HepG2 (cell line): ENCODE results near the gene C1orf116. TPM values are rescaled to one million over a fixed set of nuclear protein-coding genes. Genes with fewer than 3 reads are reported as not detected.

Source experiments
- ATAC-seq: fragments of 200-7000 bp; cut with Tn5 transposase; 3 replicates; pipeline ENCODE4 v1.9.1; 2020; ENCODE audit warnings: mild to moderate bottlenecking, moderate library complexity
- BruUV-seq: library from RNA; stranded (reverse); fragments of 400-500 nt; replicated peaks from 2 replicates; lab custom pipeline; 2021; lab: Mats Ljungman, UMichigan
- CTCF ChIA-PET: fragments of 300-600 bp; formaldehyde crosslinking; extraction: SDS; loops from one replicate; lab custom pipeline; 2021; ENCODE audit warnings: low total read pairs, inconsistent platforms, low intra/inter-chr PET ratio; lab: Yijun Ruan, JAX
- POLR2A ChIA-PET: fragments of 350-600 bp; sonication (Branson Sonifier 250); formaldehyde crosslinking; loops from one replicate; lab custom pipeline; 2020; ENCODE audit warnings: antibody characterized with exemption, inconsistent platforms; lab: Yijun Ruan, JAX
- DNase-seq: peaks from one replicate; pipeline ENCODE4 v3.0.0-alpha.2; 2015; ENCODE audit warnings: low spot score
- FAIRE-seq: peaks from 3 replicates; lab custom pipeline; 2011; peaks lifted over from hg19 to GRCh38; lab: Jason Lieb, UNC
- H2AFZ ChIP-seq: one replicate; pipeline ENCODE4 v1.6.1; 2011; ENCODE audit warnings: low read length, inconsistent platforms
- H3K27ac ChIP-seq: fragments of 300-600 bp; 3 replicates; pipeline ENCODE4 v1.8.0; 2011; ENCODE audit warnings: mixed run types, mild to moderate bottlenecking, mixed read lengths, low read length, inconsistent platforms; ENCODE audit not compliant: insufficient read depth; ENCODE audit errors: extremely low read length
- H3K27me3 ChIP-seq, 2 experiments: fragments of 200-600 bp in 1 of 2; 2 replicates in 1 of 2; 3 replicates in 1 of 2; pipeline versions ENCODE4 v1.6.0 to v1.8.0; 2011; ENCODE audit warnings: low read length in 2 of 2, mild to moderate bottlenecking in 2 of 2, moderate library complexity in 2 of 2, inconsistent platforms in 1 of 2; ENCODE audit not compliant: insufficient read depth in 2 of 2, control insufficient read depth in 1 of 2
- H3K36me3 ChIP-seq, 2 experiments: fragments of 200-600 bp in 1 of 2; replicated peaks in 1 of 2; 2 replicates in 1 of 2; 3 replicates in 1 of 2; pipeline versions ENCODE4 v1.5.1 to v1.8.0; 2011; ENCODE audit warnings: low read length in 2 of 2, inconsistent platforms in 1 of 2; ENCODE audit not compliant: insufficient read depth in 2 of 2, control insufficient read depth in 1 of 2
- H3K4me1 ChIP-seq: 2 replicates; pipeline ENCODE4 v1.5.1; 2012; ENCODE audit warnings: low read length, inconsistent platforms; ENCODE audit not compliant: insufficient read depth
- H3K4me2 ChIP-seq: 2 replicates; pipeline ENCODE4 v1.6.0; 2011; ENCODE audit warnings: low read depth, low read length, inconsistent platforms
- H3K4me3 ChIP-seq, 3 experiments: fragments of 200-600 bp in 1 of 3; sonication (generic), shearing (Covaris generic) in 1 of 3; replicated peaks in 1 of 3; 2 replicates each; pipeline ENCODE4 v1.5.1; 2011 to 2016; ENCODE audit warnings: low read length in 3 of 3, inconsistent platforms in 2 of 3, low read depth in 2 of 3, mild to moderate bottlenecking in 2 of 3, control low read depth in 1 of 3, mixed read lengths in 1 of 3; ENCODE audit not compliant: insufficient read depth in 1 of 3
- H3K79me2 ChIP-seq: one replicate; pipeline ENCODE4 v1.6.1; 2011; ENCODE audit warnings: low read length, inconsistent platforms; ENCODE audit not compliant: insufficient read depth
- H3K9ac ChIP-seq: 2 replicates; pipeline ENCODE4 v1.6.0; 2011; ENCODE audit warnings: mild to moderate bottlenecking, low read depth, low read length, inconsistent platforms; ENCODE audit not compliant: insufficient read depth
- H3K9me3 ChIP-seq: 2 replicates; pipeline ENCODE4 v1.5.1; 2012; ENCODE audit warnings: mild to moderate bottlenecking, low read length
- H4K20me1 ChIP-seq: 2 replicates; pipeline ENCODE4 v1.6.0; 2011; ENCODE audit warnings: inconsistent platforms, mild to moderate bottlenecking, low read length, moderate library complexity; ENCODE audit not compliant: insufficient read depth
- ARID2 ChIP-seq: sonication (generic); formaldehyde crosslinking; IDR thresholded peaks from 2 replicates; pipeline ENCODE4 v1.8.1; 2022; ENCODE audit warnings: mild to moderate bottlenecking, missing genetic modification reagents, borderline replicate concordance
- CBX5 ChIP-seq: sonication (generic); formaldehyde crosslinking; IDR thresholded peaks from 2 replicates; pipeline ENCODE4 v1.4.0; 2020; ENCODE audit warnings: missing genetic modification reagents, borderline replicate concordance
- ELF1 ChIP-seq: sonication (generic); formaldehyde crosslinking; IDR thresholded peaks from 2 replicates; pipeline ENCODE4 v1.4.0; 2020; ENCODE audit warnings: missing genetic modification reagents
- HDAC2 ChIP-seq: sonication (generic); formaldehyde crosslinking; IDR thresholded peaks from 2 replicates; pipeline ENCODE4 v1.4.0; 2020; ENCODE audit warnings: missing genetic modification reagents
- KDM4B ChIP-seq: sonication (generic); formaldehyde crosslinking; IDR thresholded peaks from 2 replicates; pipeline ENCODE4 v1.4.0; 2020; ENCODE audit warnings: missing genetic modification reagents
- NFRKB ChIP-seq: fragments of 450-650 bp; IDR thresholded peaks from 2 replicates; pipeline ENCODE4 v1.6.1; 2017
- PAX8 ChIP-seq: sonication (generic); formaldehyde crosslinking; IDR thresholded peaks from 2 replicates; pipeline ENCODE4 v1.8.0; 2022; ENCODE audit warnings: mild to moderate bottlenecking, missing genetic modification reagents, borderline replicate concordance
- SAFB2 ChIP-seq: sonication (generic); formaldehyde crosslinking; IDR thresholded peaks from 2 replicates; pipeline ENCODE4 v1.5.1; 2020; ENCODE audit warnings: missing genetic modification reagents, low read depth, mild to moderate bottlenecking, borderline replicate concordance
- ZNF292 ChIP-seq: sonication (generic); formaldehyde crosslinking; IDR thresholded peaks from 2 replicates; pipeline ENCODE4 v1.8.1; 2022; ENCODE audit warnings: mild to moderate bottlenecking, low read depth, missing genetic modification reagents, borderline replicate concordance
- ZNF615 ChIP-seq: sonication (generic); formaldehyde crosslinking; IDR thresholded peaks from 2 replicates; pipeline ENCODE4 v1.5.0; 2020; ENCODE audit warnings: mild to moderate bottlenecking, missing genetic modification reagents, borderline replicate concordance
- ZNF644 ChIP-seq: IDR thresholded peaks from 2 replicates; pipeline ENCODE4 v1.6.1; 2016; ENCODE audit warnings: low read depth
- ZNF841 ChIP-seq: sonication (generic); formaldehyde crosslinking; IDR thresholded peaks from 2 replicates; pipeline ENCODE4 v1.8.1; 2023; ENCODE audit warnings: missing genetic modification reagents, borderline replicate concordance
- WGBS: methylation state at CpG from one replicate; pipeline ENCODE4 v1.1.6; 2017; ENCODE audit warnings: low lambda C conversion rate; 5-methylcytosine and 5-hydroxymethylcytosine counted together
- in situ Hi-C: cut with HindIII; loops from 2 replicates; pipeline ENCODE4 v1.10.0; 2017; ENCODE audit warnings: low pct_unique_long_range_greater_than_20kb; ENCODE audit not compliant: extremely low pct_ligation_motif_present
- intact Hi-C: fragments of 100-400 bp; cut with micrococcal nuclease; formaldehyde crosslinking; loops from one replicate; pipeline ENCODE4 v1.10.0; 2022; ENCODE audit not compliant: unreplicated experiment
- polyA plus RNA-seq, 8 experiments: library from polyadenylated mRNA; depleted of rRNA in 3 of 8; stranded (reverse) in 7 of 8; unstranded in 1 of 8; fragments of >200 nt; fragmentation: Illumina TruSeq in 4 of 8; extraction: Trizol in 4 of 8; gene quantifications; 2 replicates each; pipeline versions ENCODE4 v1.2.1 to v1.2.3, GENCODE V29; 2011 to 2016; ENCODE audit warnings: low read depth in 4 of 8, missing spikeins in 1 of 8, mixed read lengths in 1 of 8; ENCODE audit not compliant: insufficient read depth in 1 of 8
- total RNA-seq, 5 experiments: library from RNA; depleted of rRNA; stranded (reverse); fragments of >200 nt; fragmentation: Illumina TruSeq; extraction: Trizol; gene quantifications; 2 replicates each; pipeline ENCODE4 v1.2.3, GENCODE V29; 2016; ENCODE audit warnings: low read depth in 1 of 5
- TF ChIP-seq, protein P1 (sequence below): sonication (generic); formaldehyde crosslinking; IDR thresholded peaks from 2 replicates; pipeline ENCODE4 v1.4.0; 2020; ENCODE audit warnings: missing genetic modification reagents
- TF ChIP-seq, protein P2 (sequence below): sonication (generic); formaldehyde crosslinking; IDR thresholded peaks from 2 replicates; pipeline ENCODE4 v1.5.0; 2020; ENCODE audit warnings: missing genetic modification reagents, mild to moderate bottlenecking, borderline replicate concordance

Gene C1orf116
- total and polyA plus RNA-seq, 2 of the 13 experiments (the other 11 are each of a cell fraction or from before 2014, with no cell fraction given), result 0.51 to 0.95 TPM

DNA sequence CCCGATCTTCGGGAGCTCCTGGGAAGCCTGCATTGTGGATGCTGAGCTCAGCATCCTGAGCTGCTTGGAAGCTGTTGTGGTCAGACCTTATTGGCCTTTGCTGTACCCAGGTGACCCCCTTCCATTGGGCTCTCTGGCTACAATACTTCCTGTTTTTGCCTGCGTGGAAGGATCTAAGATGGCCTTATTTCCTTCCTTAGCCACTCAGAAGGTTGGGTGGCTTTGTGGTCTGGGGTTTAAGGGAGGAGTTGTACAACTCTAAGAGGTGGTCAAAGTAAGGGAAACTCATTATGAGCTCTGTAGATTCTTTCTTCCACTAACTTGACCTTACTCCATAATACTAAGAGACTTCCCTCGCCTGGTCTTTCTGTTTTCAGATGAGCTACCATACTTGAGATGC, 38.3 kb upstream of the C1orf116 start:
- intact Hi-C loops, result loop anchor here (10.0 kb wide), 1 partner anchor 336 kb away; no protein-coding TSS in a partner anchor
- Histone ChIP-seq H3K4me2 (no peak overlapping the region), H4K20me1 (no peaks in the 10 kb centered on the region), H3K4me1 (peaks cover 21% of the 10 kb centered on the region), H3K27ac (no peak overlapping the region), H3K9ac (no peak overlapping the region), H3K4me3 (no peak overlapping the region), H2AFZ (no peak overlapping the region), H3K9me3 (no peaks in the 10 kb centered on the region), H3K36me3 (peaks cover 8 to 19% of the 10 kb centered on the region in 2 experiments; a peak in 4 of 5 replicates), H3K79me2 (no peaks in the 10 kb centered on the region), H3K27me3 (no peaks in the 10 kb centered on the region)
- no peak for DNase-seq
- CTCF ChIA-PET, result no interaction called here
- in situ Hi-C loops, result loop anchor here (10.0 kb wide), 1 partner anchor 136 kb away; no protein-coding TSS in a partner anchor
- WGBS, result 92% methylated on average over 3 of the region's 4 CpGs
- no TSS peak for BruUV-seq
- FAIRE-seq, result no peak
- POLR2A ChIA-PET, result no interaction called here
- TF ChIP-seq ZNF292 (CRISPR knock-in tag), result no peak
- no peak for TF ChIP-seq ZNF644
- no peak for TF ChIP-seq CBX5 (CRISPR knock-in tag)
- TF ChIP-seq HDAC2, result no peak
- no peak for TF ChIP-seq PAX8 (CRISPR knock-in tag)
- no peak for TF ChIP-seq ZNF841 (CRISPR knock-in tag)
- TF ChIP-seq, protein P1, sequence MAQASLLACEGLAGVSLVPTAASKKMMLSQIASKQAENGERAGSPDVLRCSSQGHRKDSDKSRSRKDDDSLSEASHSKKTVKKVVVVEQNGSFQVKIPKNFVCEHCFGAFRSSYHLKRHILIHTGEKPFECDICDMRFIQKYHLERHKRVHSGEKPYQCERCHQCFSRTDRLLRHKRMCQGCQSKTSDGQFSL (CRISPR knock-in tag), result no peak
- TF ChIP-seq ZNF615 (CRISPR knock-in tag), result no peak
- no peak for TF ChIP-seq NFRKB
- no peak for TF ChIP-seq KDM4B
- TF ChIP-seq, protein P2, sequence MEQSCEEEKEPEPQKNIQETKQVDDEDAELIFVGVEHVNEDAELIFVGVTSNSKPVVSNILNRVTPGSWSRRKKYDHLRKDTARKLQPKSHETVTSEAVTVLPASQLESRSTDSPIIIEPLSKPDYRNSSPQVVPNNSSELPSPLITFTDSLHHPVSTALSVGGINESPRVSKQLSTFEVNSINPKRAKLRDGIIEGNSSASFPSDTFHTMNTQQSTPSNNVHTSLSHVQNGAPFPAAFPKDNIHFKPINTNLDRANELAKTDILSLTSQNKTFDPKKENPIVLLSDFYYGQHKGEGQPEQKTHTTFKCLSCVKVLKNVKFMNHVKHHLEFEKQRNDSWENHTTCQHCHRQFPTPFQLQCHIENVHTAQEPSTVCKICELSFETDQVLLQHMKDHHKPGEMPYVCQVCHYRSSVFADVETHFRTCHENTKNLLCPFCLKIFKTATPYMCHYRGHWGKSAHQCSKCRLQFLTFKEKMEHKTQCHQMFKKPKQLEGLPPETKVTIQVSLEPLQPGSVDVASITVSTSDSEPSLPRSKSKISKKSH (CRISPR knock-in tag), result no peak
- TF ChIP-seq SAFB2, result no peak
- no peak for TF ChIP-seq ARID2 (CRISPR knock-in tag)
- no peak for TF ChIP-seq ELF1
- ATAC-seq, result no peak
